ENCODE results near the gene SLC28A1.

GRCh38 chr15:84865074-84865569 is 19.3 kb upstream of the SLC28A1 start:
- TF ChIP-seq CTCF (IDR thresholded peaks at IDR 0.05; ENCODE audit: poor library complexity) (no peak), EZH2 (IDR thresholded peaks at IDR 0.05; ENCODE audit: borderline replicate concordance) (no peak), EZH2phosphoT487 (IDR thresholded peaks at IDR 0.05; ENCODE audit: low read depth, severe bottlenecking, unreplicated experiment) (no peak)

Data from hepatocyte (in vitro differentiated cells).